HG03460 (cell line): ENCODE measurements around the gene CEP85.
"Not testable (repeated sequence)": the region's sequence is repeated elsewhere in the genome, so short reads cannot be mapped to it uniquely, and the experiment has no call there.

ENCODE experiments used
- ATAC-seq: cut with Tn5 transposase; IDR thresholded peaks from one replicate; pipeline ENCODE4 v1.9.1; 2021; ENCODE audit not compliant: unreplicated experiment

CEP85 gene

DNA sequence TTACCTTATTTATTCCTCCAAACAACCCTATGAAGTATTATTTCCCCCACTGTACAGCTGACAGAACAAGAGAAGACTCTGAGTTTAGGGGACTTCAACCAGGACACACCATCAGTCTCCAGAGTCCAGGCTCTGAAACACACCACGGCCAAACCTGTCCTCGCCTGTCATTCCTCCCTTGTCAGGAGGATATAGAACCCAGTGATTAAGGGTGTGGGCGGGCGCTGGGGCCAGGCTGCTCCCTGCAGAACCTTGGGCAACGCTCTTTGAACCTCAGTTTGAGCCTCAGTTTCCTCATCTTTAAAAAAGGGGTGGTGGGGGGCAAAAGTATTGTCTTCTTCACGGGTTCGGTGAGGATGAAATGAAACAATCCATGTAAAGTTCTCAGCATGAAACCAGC, 9.4 kb upstream of the CEP85 start:
- no peak for ATAC-seq

GRCh38 chr1:26225033-26225831, 8.8 kb upstream of the CEP85 start:
- ATAC-seq: no peak

DNA sequence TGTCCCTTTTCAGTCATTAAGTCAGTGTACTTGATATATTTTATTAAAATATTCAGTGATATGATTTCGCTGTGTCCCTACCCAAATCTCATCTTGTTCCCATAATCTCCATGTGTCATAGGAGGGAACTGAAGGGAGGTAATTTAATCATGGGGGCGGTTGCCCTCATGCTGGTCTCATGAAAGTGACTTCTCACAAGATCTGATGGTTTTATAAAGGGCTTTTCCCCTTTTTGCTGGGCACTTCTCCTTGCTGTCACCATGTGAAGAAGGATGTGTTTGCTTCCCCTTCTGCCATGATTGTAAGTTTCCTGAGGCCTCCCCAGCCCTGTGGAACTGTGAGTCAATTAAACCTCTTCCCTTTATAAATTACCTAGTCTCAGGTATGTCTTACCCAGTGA, 3.3 kb upstream of the CEP85 start:
- ATAC-seq: not testable (repeated sequence)

GRCh38 chr1:26234644-26235370, 807 bp downstream of the CEP85 start:
- ATAC-seq: peak; percentile 9

- ATAC-seq: no peak
Observed at GRCh38 chr1:26237230-26237966, 3.4 kb downstream of the CEP85 start.

DNA sequence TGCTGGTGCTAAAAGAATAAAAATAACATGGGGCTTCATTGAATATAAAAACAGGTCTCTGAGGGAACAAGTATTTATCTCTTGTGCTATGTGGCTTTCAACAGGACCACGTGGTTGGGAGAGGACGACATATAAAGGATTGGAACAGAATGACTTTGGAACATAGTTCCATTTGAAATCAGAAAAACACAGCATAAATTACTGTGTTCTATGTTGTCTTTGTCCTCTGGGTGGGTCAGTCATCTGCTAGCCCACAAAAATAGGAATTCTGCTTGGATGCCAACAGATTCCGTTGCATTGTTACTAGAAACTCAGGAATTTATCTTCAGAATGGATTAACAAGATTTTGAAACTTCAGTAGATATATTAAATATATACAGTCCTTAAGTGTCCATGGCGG, 5.9 kb downstream of the CEP85 start:
- ATAC-seq: no peak

DNA sequence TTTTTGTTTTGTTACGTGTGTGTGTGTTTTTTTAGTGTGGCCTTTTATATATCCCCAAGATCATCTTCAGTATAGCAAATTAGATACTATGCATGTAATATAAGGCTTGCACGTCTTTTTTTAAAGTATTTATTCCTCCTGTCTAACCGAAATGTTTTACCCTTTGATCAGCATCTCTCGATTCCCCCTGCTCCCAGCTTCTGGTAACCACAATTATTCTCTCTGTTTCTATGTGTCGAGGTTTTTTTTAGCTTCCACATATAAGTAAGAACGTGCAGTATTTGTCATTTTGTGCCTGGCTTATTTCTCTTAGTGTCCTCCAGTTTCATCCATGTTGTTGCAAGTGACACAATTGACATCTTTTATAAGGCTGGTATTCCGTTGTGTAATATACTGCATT, 18.7 kb downstream of the CEP85 start:
- no peak for ATAC-seq

GRCh38 chr1:26254404-26254803, 20.4 kb downstream of the CEP85 start:
- ATAC-seq: no peak

GRCh38 chr1:26257222-26257621, 23.2 kb downstream of the CEP85 start:
- ATAC-seq: no peak

DNA sequence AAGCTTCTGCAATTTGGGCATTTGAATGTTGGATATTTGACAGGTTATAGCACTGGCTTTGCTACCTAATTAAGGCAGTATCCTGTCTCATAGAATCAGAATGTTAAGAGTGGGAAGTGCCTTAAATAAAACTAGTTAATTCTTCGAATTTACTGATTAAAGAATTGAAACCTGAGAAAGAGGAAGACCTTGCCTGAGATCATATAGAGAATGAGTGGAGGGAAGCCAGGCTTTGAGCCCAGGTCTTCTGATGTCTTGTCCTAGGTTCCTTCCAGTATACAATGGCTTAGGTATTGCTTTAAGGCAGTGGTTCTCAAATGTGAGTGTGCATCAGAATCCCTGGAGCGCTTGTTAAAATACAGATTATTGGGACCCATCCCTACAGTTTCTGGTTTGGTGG, 25.0 kb downstream of the CEP85 start:
- no peak for ATAC-seq

DNA sequence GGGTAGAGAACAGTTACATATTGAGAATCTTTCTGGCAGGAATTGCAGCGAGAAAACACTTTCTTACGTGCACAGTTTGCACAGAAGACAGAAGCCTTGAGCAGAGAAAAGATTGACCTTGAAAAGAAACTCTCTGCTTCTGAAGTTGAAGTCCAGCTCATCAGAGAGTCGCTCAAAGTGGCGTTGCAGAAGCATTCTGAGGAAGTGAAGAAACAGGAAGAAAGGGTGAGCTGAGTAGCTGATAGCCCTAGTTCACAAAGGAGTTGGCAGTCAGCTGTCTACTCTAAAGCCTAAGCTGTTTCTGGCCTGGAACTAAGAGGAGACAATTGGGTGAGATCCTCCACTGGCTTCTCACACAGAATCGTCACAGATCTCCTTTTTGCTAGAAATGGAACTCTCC, 25.6 kb downstream of the CEP85 start:
- no peak for ATAC-seq

- no peak for ATAC-seq
Observed at GRCh38 chr1:26263212-26263611, 29.2 kb downstream of the CEP85 start.

DNA sequence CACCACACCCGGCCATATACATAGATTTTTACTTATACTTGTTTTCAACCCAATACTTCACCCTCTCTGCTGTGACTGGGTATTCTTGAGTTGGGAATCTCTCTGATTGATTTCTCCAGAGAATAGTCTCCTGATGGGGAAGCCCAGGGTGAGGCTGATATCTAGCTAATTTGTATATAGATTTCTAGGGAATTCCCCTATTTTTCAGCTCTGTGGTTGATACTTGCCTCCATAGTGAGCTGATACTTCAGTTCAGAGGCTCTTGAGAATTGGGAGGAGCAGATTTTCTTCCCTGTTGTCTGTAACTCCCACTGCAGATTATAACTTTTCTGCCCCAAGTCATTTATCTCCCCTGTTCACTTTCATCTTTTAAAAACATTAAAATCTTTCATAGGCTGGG, 31.4 kb downstream of the CEP85 start:
- no peak for ATAC-seq

DNA sequence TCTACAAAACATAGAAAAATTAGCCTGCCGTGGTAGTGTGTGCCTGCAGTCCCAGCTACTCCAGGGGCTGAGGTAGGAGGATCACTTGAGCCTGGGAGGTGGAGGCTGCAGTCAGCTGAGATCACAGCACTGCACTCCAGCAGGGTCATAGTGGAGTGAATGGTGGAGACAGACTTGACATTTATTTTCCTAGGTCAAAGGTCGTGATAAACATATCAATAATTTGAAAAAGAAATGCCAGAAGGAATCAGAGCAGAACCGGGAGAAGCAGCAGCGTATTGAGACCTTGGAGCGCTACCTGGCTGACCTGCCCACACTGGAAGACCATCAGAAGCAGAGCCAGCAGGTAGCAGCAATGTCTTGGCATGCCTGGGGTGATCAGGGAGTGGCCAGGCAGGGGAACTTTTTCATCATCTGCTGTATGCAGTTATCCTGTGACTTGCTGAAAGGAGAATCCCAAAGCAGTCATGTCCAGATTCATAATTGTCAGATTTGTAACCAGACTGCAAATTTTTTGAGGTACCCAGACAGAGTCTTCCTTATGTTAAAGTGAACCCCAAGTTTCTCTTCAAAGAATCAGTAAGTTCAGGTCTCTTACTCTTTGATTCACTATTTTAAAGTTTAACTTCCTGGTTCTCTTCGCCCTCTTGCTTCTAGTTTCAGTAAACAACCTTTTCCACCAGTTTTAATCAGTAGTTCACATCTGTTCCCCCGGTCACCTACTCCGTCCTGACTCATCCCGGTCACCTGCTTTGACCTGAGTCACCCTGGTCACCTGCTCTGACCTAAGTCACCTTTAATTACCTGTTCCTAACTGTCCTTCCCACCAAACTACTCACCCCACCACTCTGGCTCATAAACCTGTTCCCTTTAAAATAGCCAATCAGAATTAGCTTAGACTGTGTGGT, 34.5 kb downstream of the CEP85 start:
- no peak for ATAC-seq

DNA sequence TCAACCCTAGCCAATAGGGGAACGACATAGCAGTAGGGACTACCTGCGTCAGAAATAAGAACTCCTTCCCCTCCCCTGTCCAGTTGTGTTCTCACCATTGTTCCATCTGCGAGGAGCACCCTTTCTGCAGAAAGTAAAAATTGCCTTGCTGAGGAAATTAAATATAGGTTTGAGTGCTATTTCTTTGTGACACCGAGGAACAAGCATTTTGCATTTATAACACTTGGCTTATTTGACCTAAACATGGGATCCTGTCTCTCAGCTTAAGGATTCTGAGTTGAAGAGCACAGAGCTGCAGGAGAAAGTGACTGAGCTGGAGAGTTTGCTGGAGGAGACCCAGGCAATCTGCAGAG, 35.2 kb downstream of the CEP85 start:
- ATAC-seq: no peak

DNA sequence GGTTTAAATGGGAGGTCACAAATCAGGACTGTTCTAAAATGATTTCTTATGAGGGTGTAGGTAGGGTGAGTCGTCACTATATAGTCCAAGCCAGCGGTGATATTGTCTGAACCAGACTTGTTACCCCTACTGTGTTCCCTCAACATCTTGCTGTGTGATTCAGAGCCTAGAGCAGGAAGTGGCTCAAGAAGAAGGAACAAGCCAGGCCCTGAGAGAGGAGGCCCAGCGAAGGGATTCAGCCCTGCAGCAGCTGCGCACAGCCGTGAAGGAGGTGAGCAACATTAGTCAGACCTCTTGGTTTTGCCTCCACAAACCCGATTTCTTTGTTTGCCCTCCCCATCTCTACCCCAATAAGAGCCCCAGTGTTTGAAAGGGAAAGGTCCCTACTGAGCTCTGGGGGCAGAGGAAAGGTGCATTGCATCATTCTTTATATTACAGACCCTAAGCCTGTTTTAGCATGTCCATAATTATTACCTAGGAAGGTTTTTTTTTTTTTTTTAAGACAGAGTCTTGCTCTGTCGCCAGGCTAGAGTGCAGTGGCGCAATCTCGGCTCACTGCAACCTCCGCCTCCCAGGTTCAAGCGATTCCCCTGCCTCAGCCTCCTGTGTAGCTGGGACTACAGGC, 40.9 kb downstream of the CEP85 start:
- no peak for ATAC-seq

DNA sequence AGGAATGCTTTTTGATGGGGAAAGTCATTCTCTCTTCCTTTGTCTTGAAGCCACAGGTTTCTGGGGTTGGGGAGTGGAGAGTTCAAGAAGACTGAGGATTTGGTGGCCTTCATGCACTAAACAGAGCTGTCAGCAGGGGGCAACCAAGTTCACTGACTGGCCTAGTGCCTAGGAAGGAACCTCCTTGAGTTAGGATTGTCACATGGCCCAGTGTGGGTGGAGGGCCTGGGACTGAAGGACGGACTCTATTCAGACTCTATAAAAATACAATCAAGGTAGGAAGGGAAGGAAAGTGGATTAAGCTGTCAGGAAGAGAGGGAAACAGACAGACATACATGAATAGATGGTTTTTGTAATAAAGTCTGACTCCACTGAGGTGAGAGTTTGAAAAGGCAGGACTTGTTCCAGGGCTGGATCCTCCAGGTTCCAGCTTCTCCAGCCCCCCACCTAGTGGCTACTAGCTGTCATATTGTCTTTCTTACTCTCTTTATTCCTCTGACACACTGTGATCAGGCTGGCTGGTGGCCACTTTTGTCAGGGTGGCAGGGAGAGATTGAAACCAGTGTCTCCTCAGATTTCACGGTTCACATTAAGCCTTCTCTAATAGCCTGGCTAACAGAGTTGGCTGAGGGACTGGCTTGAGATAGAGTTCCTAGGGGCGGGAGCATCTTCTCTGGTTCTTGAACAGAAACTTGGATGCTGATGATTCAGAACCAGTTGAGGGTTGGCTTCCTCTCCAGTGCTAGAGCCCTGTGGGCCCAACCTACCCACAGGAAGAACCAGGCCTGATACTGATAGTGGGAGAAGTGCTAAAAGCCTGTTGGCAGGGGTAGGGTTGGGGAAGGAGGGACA, 41.8 kb downstream of the CEP85 start:
- no peak for ATAC-seq

- no peak for ATAC-seq
Observed at GRCh38 chr1:26276432-26276838, 42.4 kb downstream of the CEP85 start.

DNA sequence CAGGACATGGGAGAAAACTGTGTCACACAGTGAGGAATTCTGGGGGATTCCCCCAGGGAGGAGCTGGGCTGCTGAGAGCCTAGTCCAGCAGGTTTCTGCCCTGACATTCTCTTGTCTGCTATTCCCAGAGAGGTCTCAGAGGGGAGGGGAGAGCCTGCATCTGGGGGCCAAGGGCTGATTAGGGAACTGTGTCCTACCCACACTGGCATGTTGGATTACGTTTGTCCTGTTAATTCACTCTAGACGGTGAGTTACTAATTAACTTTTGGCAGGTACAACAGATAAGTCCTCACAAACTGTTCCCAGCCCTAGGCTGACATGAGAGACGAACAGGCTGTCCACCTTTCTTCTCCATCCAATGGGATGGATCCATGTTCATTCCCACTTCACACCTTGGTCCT, 43.3 kb downstream of the CEP85 start:
- no peak for ATAC-seq

DNA sequence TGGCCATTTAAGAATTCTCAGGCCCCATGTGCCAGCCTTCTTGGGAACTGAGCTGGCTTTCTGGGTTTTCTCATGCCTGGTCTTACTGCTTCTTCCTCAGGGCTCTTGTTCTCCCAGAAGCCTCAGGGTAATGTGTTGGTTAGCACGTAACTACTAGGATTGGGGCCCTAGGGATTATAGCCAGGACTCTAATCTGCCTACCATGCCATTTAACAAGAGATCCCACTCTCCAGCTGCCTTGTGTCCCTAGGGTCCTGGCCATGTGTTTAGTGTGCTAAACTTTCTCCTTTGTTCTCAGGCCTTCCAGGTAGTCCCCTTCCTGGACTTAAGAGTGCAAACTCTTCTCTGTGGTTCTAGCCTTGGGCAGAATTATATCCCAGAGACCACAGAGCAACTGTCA, 43.7 kb downstream of the CEP85 start:
- no peak for ATAC-seq
